T-helper 1 cell treated with Interleukin-12 subunit alpha and Interleukin-12 subunit beta and Interleukin-4 antibody, amounts not matched to agents 30 ng/mL and 1 ng/mL, for 36 hours (primary cell): ENCODE data around the gene PFDN1. TPM values are rescaled to one million over a fixed set of nuclear protein-coding genes. Genes with fewer than 3 reads are reported as not detected.

Source experiments
- total RNA-seq: library from RNA; stranded (reverse); gene quantifications from 2 replicates; pipeline ENCODE4 v1.2.3, GENCODE V29; 2022

Gene PFDN1
- total RNA-seq, 1 donor from 2014 or later: 57.5 TPM

Other genes with a start within 250 kb of the PFDN1 start
- gene PURA, start 189.0 kb downstream of the PFDN1 start, total RNA-seq: 12.0 and 14.4 TPM in 2 replicates
- gene IGIP, start 177.2 kb downstream of the PFDN1 start, total RNA-seq: 3.9 and 4.0 TPM in 2 replicates
- 14.8 and 15.2 TPM in 2 replicates for gene CYSTM1, start 127.9 kb downstream of the PFDN1 start, total RNA-seq
- gene HBEGF, start 43.5 kb upstream of the PFDN1 start, total RNA-seq: 39.1 and 42.2 TPM in 2 replicates
- gene SLC4A9, start 57.1 kb upstream of the PFDN1 start, total RNA-seq: 0.10 and 0.29 TPM in 2 replicates
- 140 and 165 TPM in 2 replicates for gene ANKHD1, start 98.7 kb upstream of the PFDN1 start, total RNA-seq
- 9.4 and 10.3 TPM in 2 replicates for gene EIF4EBP3, start 244.6 kb upstream of the PFDN1 start, total RNA-seq